ENCODE measurements around the gene DNAJB4.
"Not testable (repeated sequence)": the region's sequence is repeated elsewhere in the genome, so short reads cannot be mapped to it uniquely, and the experiment has no call there.

DNAJB4 gene

GRCh38 chr1:78004719-78005447 is at the start of gene DNAJB4:
DNAJB4 (plus strand) TSS chr1:78004939; CDS start chr1:78005111, 172 bp downstream.
- DNase-seq (ENCODE audit: low read depth), result peak; percentile 61

- DNase-seq (ENCODE audit: low read depth), result no peak
These were observed 49.0 kb upstream of the DNAJB4 start for GRCh38 chr1:77955709-77956108.

GRCh38 chr1:77956464-77956863 is 48.3 kb upstream of the DNAJB4 start:
- DNase-seq (ENCODE audit: low read depth), result no peak

- DNase-seq (ENCODE audit: low read depth), result no peak
These were observed 46.3 kb upstream of the DNAJB4 start for GRCh38 chr1:77958391-77958790.

- DNase-seq (ENCODE audit: low read depth), result no peak
These were observed 45.9 kb upstream of the DNAJB4 start for GRCh38 chr1:77958850-77959249.

GRCh38 chr1:77961392-77961791 is 43.3 kb upstream of the DNAJB4 start:
- DNase-seq (ENCODE audit: low read depth), result no peak

- DNase-seq (ENCODE audit: low read depth), result no peak
These were observed 38.4 kb upstream of the DNAJB4 start for GRCh38 chr1:77966291-77966690.

GRCh38 chr1:77970192-77970591 is 34.5 kb upstream of the DNAJB4 start:
- no peak for DNase-seq (ENCODE audit: low read depth)

- DNase-seq (ENCODE audit: low read depth), result no peak
These were observed 32.7 kb upstream of the DNAJB4 start for GRCh38 chr1:77972080-77972479.

GRCh38 chr1:77975386-77975785 is 29.4 kb upstream of the DNAJB4 start:
- DNase-seq (ENCODE audit: low read depth), result no peak

- DNase-seq (ENCODE audit: low read depth), result no peak
These were observed 28.8 kb upstream of the DNAJB4 start for GRCh38 chr1:77975907-77976306.

- no peak for DNase-seq (ENCODE audit: low read depth)
These were observed 28.2 kb upstream of the DNAJB4 start for GRCh38 chr1:77976433-77977076.

- no peak for DNase-seq (ENCODE audit: low read depth)
These were observed 26.8 kb upstream of the DNAJB4 start for GRCh38 chr1:77977989-77978292.

- peak; percentile 75 for DNase-seq (ENCODE audit: low read depth)
These were observed 26.3 kb upstream of the DNAJB4 start for GRCh38 chr1:77978293-77978968.

- peak; percentile 91 for DNase-seq (ENCODE audit: low read depth)
These were observed 25.5 kb upstream of the DNAJB4 start, which contains the start of gene FUBP1 for GRCh38 chr1:77978969-77979876. FUBP1 (minus strand) TSS chr1:77979072; CDS start chr1:77979004, 68 bp downstream.

GRCh38 chr1:77983352-77983996 is 21.3 kb upstream of the DNAJB4 start:
- DNase-seq (ENCODE audit: low read depth), result not testable (repeated sequence)

- DNase-seq (ENCODE audit: low read depth), result no peak
These were observed 20.8 kb upstream of the DNAJB4 start for GRCh38 chr1:77983997-77984355.

- DNase-seq (ENCODE audit: low read depth), result no peak
These were observed 20.1 kb upstream of the DNAJB4 start for GRCh38 chr1:77984629-77985028.

GRCh38 chr1:77986810-77987209 is 17.9 kb upstream of the DNAJB4 start:
- DNase-seq (ENCODE audit: low read depth), result no peak

GRCh38 chr1:77987919-77988318 is 16.8 kb upstream of the DNAJB4 start:
- DNase-seq (ENCODE audit: low read depth), result no peak

GRCh38 chr1:77989744-77990143 is 15.0 kb upstream of the DNAJB4 start:
- DNase-seq (ENCODE audit: low read depth), result no peak

Measured in T-helper 22 cell (primary cell).